HCT116 (cell line): ENCODE measurements around the gene CACNA2D3. TPM values are rescaled to one million over a fixed set of nuclear protein-coding genes. Genes with fewer than 3 reads are reported as not detected.

Source experiments
- ATAC-seq: fragments of 200-7000 bp; cut with Tn5 transposase; 2 replicates; pipeline ENCODE4 v1.9.1; 2020; ENCODE audit warnings: mild to moderate bottlenecking, moderate library complexity
- BruUV-seq: library from RNA; stranded (reverse); fragments of 400-500 nt; replicated peaks from 2 replicates; lab custom pipeline; 2021; lab: Mats Ljungman, UMichigan
- CTCF ChIA-PET: fragments of 300-600 bp; sonication (Branson Sonifier 250); formaldehyde crosslinking; loops from one replicate; lab custom pipeline; 2021; ENCODE audit warnings: antibody characterized with exemption; lab: Charles Lee
- POLR2A ChIA-PET: fragments of 300-600, 350-600 bp; sonication (Branson Sonifier 250); formaldehyde crosslinking; loops from one replicate; lab custom pipeline; 2021; ENCODE audit warnings: antibody characterized with exemption; lab: Charles Lee
- RAD21 ChIA-PET, 2 experiments: fragments of 300-600 bp; sonication (Branson Sonifier 250); formaldehyde crosslinking; loops; one replicate each; lab custom pipeline; 2023; ENCODE audit warnings: low total read pairs in 2 of 2; ENCODE audit not compliant: uncharacterized antibody in 2 of 2, unreplicated experiment in 2 of 2, low non-redundant PET in 1 of 2; lab: Charles Lee
- DNase-seq: peaks from one replicate; pipeline ENCODE4 v3.0.0-alpha.2; 2010; ENCODE audit warnings: low read depth, low spot score
- H2AFZ ChIP-seq: fragments of 200-600 bp; shearing (Covaris generic), sonication (generic); 2 replicates; pipeline ENCODE4 v1.6.1; 2017; ENCODE audit warnings: low read depth, mixed run types, mixed read lengths, antibody characterized with exemption, low read length; ENCODE audit not compliant: poor library complexity, severe bottlenecking
- H3K27ac ChIP-seq: 2 replicates; pipeline ENCODE4 v1.5.1; 2012; ENCODE audit warnings: low read depth, low read length
- H3K27me3 ChIP-seq: fragments of 200-600 bp; sonication (generic); 2 replicates; pipeline ENCODE4 v1.6.1; 2016; ENCODE audit warnings: mixed run types, low read length, mixed read lengths; ENCODE audit not compliant: insufficient read depth
- H3K36me3 ChIP-seq, 2 experiments: fragments of 200-500 bp in 1 of 2; fragments of 200-600 bp in 1 of 2; sonication (Bioruptor generic) in 1 of 2; sonication (generic) in 1 of 2; 2 replicates each; pipeline versions ENCODE4 v1.5.1 to v1.6.1; 2014 to 2016; ENCODE audit warnings: low read length in 2 of 2, inconsistent platforms in 1 of 2, mixed read lengths in 1 of 2, mixed run types in 1 of 2; ENCODE audit not compliant: insufficient read depth in 2 of 2, control insufficient read depth in 1 of 2
- H3K4me1 ChIP-seq, 2 experiments: fragments of 200-600 bp in 1 of 2; sonication (generic) in 1 of 2; 2 replicates each; pipeline versions ENCODE4 v1.5.1 to v1.6.1; 2012 to 2017; ENCODE audit warnings: low read length in 2 of 2, inconsistent platforms in 1 of 2, mild to moderate bottlenecking in 1 of 2, mixed read lengths in 1 of 2, mixed run types in 1 of 2, moderate library complexity in 1 of 2; ENCODE audit not compliant: insufficient read depth in 2 of 2, control insufficient read depth in 1 of 2
- H3K4me2 ChIP-seq: fragments of 200-600 bp; sonication (generic); 2 replicates; pipeline ENCODE4 v1.6.1; 2017; ENCODE audit warnings: mixed run types, low read length, mixed read lengths
- H3K4me3 ChIP-seq, 2 experiments: fragments of 200-600 bp in 1 of 2; sonication (generic) in 1 of 2; replicated peaks in 1 of 2; 2 replicates each; pipeline ENCODE4 v1.5.1; 2011 to 2016; ENCODE audit warnings: low read length in 2 of 2, control low read depth in 1 of 2, low read depth in 1 of 2, mild to moderate bottlenecking in 1 of 2, mixed read lengths in 1 of 2, mixed run types in 1 of 2
- H3K79me2 ChIP-seq: fragments of 200-600 bp; sonication (generic); 2 replicates; pipeline ENCODE4 v1.6.1; 2017; ENCODE audit warnings: mild to moderate bottlenecking, mixed run types, low read length, moderate library complexity, mixed read lengths; ENCODE audit not compliant: insufficient read depth
- H3K9ac ChIP-seq: fragments of 200-600 bp; sonication (generic); 2 replicates; pipeline ENCODE4 v1.6.1; 2016; ENCODE audit warnings: low read length, mixed read lengths
- H3K9me2 ChIP-seq: fragments of 200-600 bp; sonication (generic), shearing (Covaris generic); 2 replicates; pipeline ENCODE4 v1.6.1; 2017; ENCODE audit warnings: mixed run types, mild to moderate bottlenecking, moderate library complexity; ENCODE audit not compliant: insufficient read depth
- H3K9me3 ChIP-seq, 2 experiments: fragments of 200-500 bp in 1 of 2; fragments of 200-600 bp in 1 of 2; sonication (Bioruptor generic) in 1 of 2; sonication (generic) in 1 of 2; 2 replicates each; pipeline ENCODE4 v1.6.1; 2014 to 2017; ENCODE audit warnings: low read length in 2 of 2, mixed read lengths in 2 of 2, inconsistent platforms in 1 of 2, low read depth in 1 of 2, mild to moderate bottlenecking in 1 of 2, mixed run types in 1 of 2, moderate library complexity in 1 of 2; ENCODE audit not compliant: control insufficient read depth in 1 of 2, insufficient read depth in 1 of 2
- H4K20me1 ChIP-seq: fragments of 200-600 bp; sonication (generic), shearing (Covaris generic); 2 replicates; pipeline ENCODE4 v1.6.1; 2017; ENCODE audit warnings: mixed run types, mild to moderate bottlenecking, moderate library complexity; ENCODE audit not compliant: insufficient read depth
- CBX3 ChIP-seq: IDR thresholded peaks from 2 replicates; pipeline ENCODE4 v1.6.1; 2012; ENCODE audit warnings: low read depth
- CEBPB ChIP-seq: IDR thresholded peaks from 2 replicates; pipeline ENCODE4 v1.6.1; 2012; ENCODE audit warnings: low read depth
- CTCF ChIP-seq, 3 experiments: fragments of 200-600 bp in 1 of 3; sonication (generic) in 1 of 3; IDR thresholded peaks in 2 of 3; conservative IDR thresholded peaks in 1 of 3; 2 replicates each; pipeline ENCODE4 v1.5.1; 2012 to 2017; ENCODE audit warnings: low read depth in 2 of 3, low read length in 2 of 3, antibody characterized with exemption in 1 of 3, borderline replicate concordance in 1 of 3, control low read depth in 1 of 3, mild to moderate bottlenecking in 1 of 3, mixed read lengths in 1 of 3, mixed run types in 1 of 3, moderate library complexity in 1 of 3; ENCODE audit not compliant: insufficient read depth in 1 of 3
- EGR1 ChIP-seq: IDR thresholded peaks from 2 replicates; pipeline ENCODE4 v1.6.1; 2012; ENCODE audit warnings: low read depth
- ELF1 ChIP-seq: IDR thresholded peaks from 2 replicates; pipeline ENCODE4 v1.6.1; 2012; ENCODE audit warnings: low read depth, borderline replicate concordance
- JUND ChIP-seq: IDR thresholded peaks from 2 replicates; pipeline ENCODE4 v1.6.1; 2012
- MAX ChIP-seq: IDR thresholded peaks from 2 replicates; pipeline ENCODE4 v1.6.1; 2012
- POLR2AphosphoS5 ChIP-seq: IDR thresholded peaks from 2 replicates; pipeline ENCODE4 v1.6.1; 2011; ENCODE audit warnings: mild to moderate bottlenecking, low read depth, low read length, moderate library complexity
- SIN3A ChIP-seq: IDR thresholded peaks from 2 replicates; pipeline ENCODE4 v1.6.1; 2012; ENCODE audit warnings: low read depth
- SP1 ChIP-seq: IDR thresholded peaks from 2 replicates; pipeline ENCODE4 v1.6.1; 2012; ENCODE audit warnings: low read depth
- ZNF274 ChIP-seq: fragments of 200-500 bp; sonication (Bioruptor generic); IDR thresholded peaks from 2 replicates; pipeline ENCODE4 v1.6.1; 2014; ENCODE audit warnings: mild to moderate bottlenecking, low read depth, low read length, inconsistent platforms
- intact Hi-C: fragments of 100-400 bp; cut with micrococcal nuclease; formaldehyde crosslinking; loops from 2 replicates; pipeline ENCODE4 v1.10.0; 2022
- total RNA-seq: library from RNA; stranded (reverse); gene quantifications from one replicate; pipeline ENCODE4 v1.2.1, GENCODE V29; 2021; ENCODE audit not compliant: unreplicated experiment

Gene CACNA2D3
- total RNA-seq, 1 experiment from 2014 or later: 0.20 TPM

- CTCF ChIA-PET: no interaction called here
- H3K79me2 ChIP-seq: no peaks in the 10 kb centered on the region
- no peak overlapping the region for H2AFZ ChIP-seq
- H3K27me3 ChIP-seq: no peaks in the 10 kb centered on the region
- RAD21 ChIA-PET: no interaction called here
- intact Hi-C loops: no loop called here
- H3K9me3 ChIP-seq: peaks cover 0 to 12% of the 10 kb centered on the region in 2 experiments; a peak in 3 of 4 replicates
- H3K36me3 ChIP-seq: no peaks in the 10 kb centered on the region
- H3K4me2 ChIP-seq: no peak overlapping the region
- no peak for DNase-seq
- H3K9ac ChIP-seq: no peak overlapping the region
- H3K4me1 ChIP-seq: no peaks in the 10 kb centered on the region
- H4K20me1 ChIP-seq: no peaks in the 10 kb centered on the region
- no peak for TF ChIP-seq SIN3A
- TF ChIP-seq EGR1: no peak
- no peak for TF ChIP-seq CBX3
- TF ChIP-seq CTCF (IDR thresholded peaks at IDR 0.05 in 2 of 3, conservative IDR thresholded peaks at IDR 0.05 in 1 of 3; ENCODE audit: borderline replicate concordance in 1 of 3, insufficient read depth in 1 of 3, low read depth in 2 of 3, low read length in 2 of 3): no peak
- TF ChIP-seq CEBPB: no peak
- TF ChIP-seq POLR2AphosphoS5: no peak
- TF ChIP-seq JUND: no peak
- TF ChIP-seq MAX: no peak
- no peak for TF ChIP-seq SP1
- no peak for TF ChIP-seq ELF1
- no peak for TF ChIP-seq ZNF274
- H3K9me2 ChIP-seq: no peaks in the 10 kb centered on the region
- BruUV-seq: no TSS peak
- POLR2A ChIA-PET: no interaction called here
- no peak overlapping the region for H3K27ac ChIP-seq
- no peak overlapping the region for H3K4me3 ChIP-seq
- ATAC-seq: no peak
Measured at GRCh38 chr3:55065331-55065730, 943.0 kb downstream of the CACNA2D3 start.
